Left ventricle myocardium inferior (tissue), 1 donor: Measurements from ENCODE around the gene RAD51B. TPM values are rescaled to one million over a fixed set of nuclear protein-coding genes. Genes with fewer than 3 reads are reported as not detected.

Source experiments
- DNase-seq: peaks from one replicate; pipeline ENCODE4 v3.0.0-alpha.2; 2020
- H3K27ac ChIP-seq: fragments of 200-600 bp; replicated peaks from 2 replicates; pipeline ENCODE4 v1.8.0; 2021
- H3K27me3 ChIP-seq: fragments of 200-600 bp; 2 replicates; pipeline ENCODE4 v1.8.0; 2021; ENCODE audit warnings: low read depth
- H3K36me3 ChIP-seq: fragments of 200-600 bp; 2 replicates; pipeline ENCODE4 v1.8.0; 2021
- H3K4me1 ChIP-seq: fragments of 200-600 bp; 2 replicates; pipeline ENCODE4 v1.8.0; 2021
- H3K4me3 ChIP-seq: fragments of 200-600 bp; 2 replicates; pipeline ENCODE4 v1.8.0; 2021; ENCODE audit warnings: mild to moderate bottlenecking, moderate library complexity
- H3K9me3 ChIP-seq: fragments of 200-600 bp; replicated peaks from 2 replicates; pipeline ENCODE4 v1.8.0; 2021
- CTCF ChIP-seq: fragments of 200-600 bp; IDR thresholded peaks from 2 replicates; pipeline ENCODE4 v1.8.0; 2021; ENCODE audit warnings: antibody characterized with exemption, mild to moderate bottlenecking, borderline replicate concordance
- intact Hi-C: fragments of 100-400 bp; cut with micrococcal nuclease; formaldehyde crosslinking; loops from one replicate; pipeline ENCODE4 v1.11.0; 2022
- total RNA-seq: library from RNA; stranded (reverse); fragmentation: NEBNext Ultra II Directional; extraction: Animal tissue kit (Norgen Biotek cat#: 25700); gene quantifications from one replicate; pipeline ENCODE4 v1.2.1, GENCODE V29; 2021
- donor health status: DM: no; HTN: yes; CAD: no; lungs with severe emphysema.

The RAD51B gene
- total RNA-seq, 1 donor from 2014 or later = 2.4 TPM

DNA sequence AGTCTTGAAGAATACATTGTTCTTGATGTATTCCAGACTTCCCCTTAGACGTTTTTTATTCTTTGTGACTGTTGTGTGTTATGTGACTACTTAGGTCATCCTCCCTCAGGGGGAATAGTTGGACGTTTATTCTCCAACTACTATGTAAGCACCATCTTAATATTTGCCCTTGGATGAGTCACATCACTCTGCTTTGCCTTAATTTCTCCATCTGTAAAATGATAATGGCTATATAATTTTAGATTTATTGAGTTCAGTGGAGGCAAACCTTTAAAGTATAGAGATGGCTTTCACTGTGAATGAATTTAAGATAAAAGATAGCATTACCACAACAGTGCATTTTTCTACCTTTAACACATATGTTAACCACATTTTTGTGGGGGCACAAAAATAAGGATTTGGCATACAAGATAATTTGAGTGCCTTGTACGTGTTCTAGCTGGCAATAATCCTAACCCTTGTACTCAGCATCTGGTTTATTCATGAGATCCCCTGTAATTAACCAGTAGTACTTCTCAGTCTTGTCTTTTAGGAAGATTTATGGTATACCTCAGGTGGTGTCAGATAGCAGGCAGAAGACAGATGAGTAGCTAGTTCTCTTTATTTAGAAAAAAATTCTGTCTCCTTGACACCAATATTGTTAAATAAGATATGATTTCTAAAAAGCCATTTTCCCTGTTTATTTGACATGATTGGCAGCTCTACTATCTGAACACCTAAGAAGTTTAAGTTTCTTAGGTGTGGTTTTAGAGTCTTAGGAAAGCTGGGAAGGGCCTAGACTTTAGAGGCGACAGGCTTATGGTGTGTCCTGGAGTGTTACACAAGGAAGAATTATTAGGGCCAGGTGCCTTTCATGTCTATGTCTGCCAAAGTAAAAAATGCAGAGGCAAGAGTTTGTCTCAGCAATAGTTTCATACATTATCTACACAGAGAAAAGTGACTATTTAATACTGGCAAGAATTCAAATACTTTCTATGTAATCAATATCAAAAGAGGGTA is 152.3 kb downstream of the RAD51B start:
- intact Hi-C loops = no loop called here
- TF ChIP-seq CTCF = no peak
- H3K27ac ChIP-seq = no peak overlapping the region
- H3K9me3 ChIP-seq = no peaks in the 10 kb centered on the region
- peaks cover under 1% of the 10 kb centered on the region for H3K4me1 ChIP-seq
- no peaks in the 10 kb centered on the region for H3K27me3 ChIP-seq
- no peak overlapping the region for H3K4me3 ChIP-seq
- no peaks in the 10 kb centered on the region for H3K36me3 ChIP-seq
- DNase-seq = no peak

DNA sequence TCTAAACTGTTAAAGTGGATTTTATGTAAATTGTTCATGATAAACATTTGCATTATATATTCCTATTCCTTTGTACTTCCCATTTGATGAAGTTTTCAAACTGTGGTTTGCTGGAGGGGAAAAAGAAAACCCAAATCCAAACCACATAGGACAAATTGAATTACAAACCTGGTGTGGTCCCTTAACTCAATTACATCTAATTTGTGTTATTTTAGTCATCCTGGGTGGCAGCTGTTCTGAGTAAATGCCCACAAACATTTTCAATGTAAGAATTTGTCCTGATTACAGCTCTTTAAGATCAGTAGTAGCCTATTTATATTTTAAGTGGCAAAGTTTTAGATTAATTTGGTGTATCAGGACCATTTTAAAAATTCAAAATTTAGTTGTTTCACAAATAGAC is 153.9 kb downstream of the RAD51B start:
- Histone ChIP-seq H3K27ac (no peak overlapping the region), H3K36me3 (no peaks in the 10 kb centered on the region), H3K4me1 (peaks cover 16% of the 10 kb centered on the region), H3K27me3 (no peaks in the 10 kb centered on the region), H3K9me3 (no peaks in the 10 kb centered on the region), H3K4me3 (no peak overlapping the region)
- no peak for TF ChIP-seq CTCF
- no peak for DNase-seq
- intact Hi-C loops = no loop called here

DNA sequence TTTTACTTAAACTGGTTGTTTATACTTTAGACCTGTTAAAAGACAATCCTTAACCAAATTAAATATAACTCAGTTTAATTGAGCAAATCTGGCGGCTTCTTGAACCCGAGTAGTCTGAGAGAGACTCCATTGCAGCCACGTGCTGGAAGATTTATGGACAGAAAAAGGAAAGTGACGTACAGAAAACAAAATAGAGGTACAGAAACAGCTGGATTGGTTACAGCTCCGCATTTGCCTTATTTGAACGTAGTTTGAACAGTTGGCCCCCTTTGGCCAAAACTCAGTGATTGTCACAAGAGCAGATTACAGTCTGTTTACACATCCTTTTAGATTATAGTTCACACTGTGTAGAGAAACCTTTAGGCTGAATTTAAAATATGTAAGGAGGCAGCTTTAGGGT is 155.9 kb downstream of the RAD51B start:
- no peak overlapping the region for H3K4me3 ChIP-seq
- H3K36me3 ChIP-seq = no peaks in the 10 kb centered on the region
- DNase-seq = no peak
- no peaks in the 10 kb centered on the region for H3K27me3 ChIP-seq
- intact Hi-C loops = no loop called here
- TF ChIP-seq CTCF = no peak
- H3K27ac ChIP-seq = no peak overlapping the region
- H3K9me3 ChIP-seq = no peaks in the 10 kb centered on the region
- peaks cover 23% of the 10 kb centered on the region for H3K4me1 ChIP-seq

GRCh38 chr14:67977434-67978034 is 158.0 kb downstream of the RAD51B start:
- no peaks in the 10 kb centered on the region for H3K36me3 ChIP-seq
- H3K4me3 ChIP-seq = no peak overlapping the region
- no peaks in the 10 kb centered on the region for H3K27me3 ChIP-seq
- no peaks in the 10 kb centered on the region for H3K9me3 ChIP-seq
- peaks cover 23% of the 10 kb centered on the region for H3K4me1 ChIP-seq
- DNase-seq = no peak
- H3K27ac ChIP-seq = peak overlapping the region; percentile 43
- no peak for TF ChIP-seq CTCF
- intact Hi-C loops = no loop called here

DNA sequence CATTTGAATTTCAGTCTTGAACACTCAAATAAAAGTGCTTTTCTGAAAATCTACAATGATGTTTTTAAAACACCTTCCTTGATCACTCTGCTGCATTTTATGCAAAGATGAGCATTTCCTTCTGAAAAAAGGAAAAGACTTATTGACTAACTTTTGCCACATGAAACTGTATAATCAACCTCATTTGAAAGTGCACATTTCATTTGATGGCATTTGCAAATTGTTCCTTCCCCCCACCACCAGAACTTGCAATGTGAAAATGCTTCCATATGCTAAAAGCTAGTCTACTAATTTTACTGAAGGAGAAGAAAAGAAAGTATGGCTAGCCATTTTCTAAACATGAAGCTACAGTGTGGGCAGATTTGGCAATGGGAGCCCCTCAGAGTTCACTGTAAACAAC is 159.2 kb downstream of the RAD51B start:
- Histone ChIP-seq H3K9me3 (no peaks in the 10 kb centered on the region), H3K36me3 (no peaks in the 10 kb centered on the region), H3K4me1 (peaks cover 23% of the 10 kb centered on the region), H3K27me3 (no peaks in the 10 kb centered on the region), H3K27ac (no peak overlapping the region), H3K4me3 (no peak overlapping the region)
- DNase-seq = no peak
- no peak for TF ChIP-seq CTCF
- intact Hi-C loops = no loop called here
